BLaER1 (cell line): ENCODE results near the gene SRRD.

Source experiments
- H3K27ac ChIP-seq: shearing (Covaris generic); formaldehyde crosslinking; 2 replicates; pipeline ENCODE4 v1.8.1; 2022
- H3K27me3 ChIP-seq: shearing (Covaris generic); formaldehyde crosslinking; 2 replicates; pipeline ENCODE4 v1.8.1; 2022
- H3K36me3 ChIP-seq: shearing (Covaris generic); formaldehyde crosslinking; 2 replicates; pipeline ENCODE4 v1.8.1; 2022
- H3K4me1 ChIP-seq: shearing (Covaris generic); formaldehyde crosslinking; 2 replicates; pipeline ENCODE4 v1.8.1; 2022
- H3K4me2 ChIP-seq: shearing (Covaris generic); formaldehyde crosslinking; 2 replicates; pipeline ENCODE4 v1.8.1; 2022
- H3K4me3 ChIP-seq: shearing (Covaris generic); formaldehyde crosslinking; 2 replicates; pipeline ENCODE4 v1.8.1; 2022
- H3K9ac ChIP-seq: shearing (Covaris generic); formaldehyde crosslinking; 2 replicates; pipeline ENCODE4 v1.8.1; 2022
- H3K9me3 ChIP-seq: shearing (Covaris generic); formaldehyde crosslinking; 2 replicates; pipeline ENCODE4 v1.8.1; 2022
- H4K20me1 ChIP-seq: shearing (Covaris generic); formaldehyde crosslinking; 2 replicates; pipeline ENCODE4 v1.8.1; 2022
- Cebpa-rat ChIP-seq: shearing (Covaris generic); IDR thresholded peaks from 2 replicates; pipeline ENCODE4 v1.8.1; 2022

Gene SRRD

DNA sequence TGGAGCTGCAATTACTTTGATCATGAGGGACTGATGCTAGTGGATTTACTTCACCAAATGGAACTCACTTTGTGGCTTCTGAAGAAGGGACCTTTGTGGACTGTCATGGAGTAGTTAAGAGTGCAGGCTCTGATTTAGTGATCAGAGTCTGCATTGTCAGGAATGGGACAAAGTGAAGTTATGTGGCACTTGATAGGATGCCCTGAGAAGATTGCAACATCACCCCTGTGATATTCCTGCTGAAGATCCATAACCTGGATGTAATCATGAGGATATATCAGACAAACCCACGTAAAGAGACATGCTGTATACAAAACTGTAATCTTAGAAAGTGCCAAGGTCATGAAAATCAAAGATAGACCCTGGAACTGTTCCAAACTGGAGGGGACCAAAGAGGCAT is 30.2 kb downstream of the SRRD start:
- peaks cover 11% of the 10 kb centered on the region; the same call in 1 of the 2 replicates for H4K20me1 ChIP-seq
- no peaks in the 10 kb centered on the region for H3K9me3 ChIP-seq
- H3K4me1 ChIP-seq: peaks cover 34% of the 10 kb centered on the region
- peak overlapping the region; percentile 84; the same call in 1 of the 2 replicates for H3K9ac ChIP-seq
- peak overlapping the region; percentile 94 for H3K4me2 ChIP-seq
- H3K36me3 ChIP-seq: peaks cover 24% of the 10 kb centered on the region
- no peak overlapping the region for H3K27ac ChIP-seq
- TF ChIP-seq Cebpa-rat: 0 out of 2 replicates have a peak, but pooled peaks have one; percentile 18
- no peaks in the 10 kb centered on the region for H3K27me3 ChIP-seq
- H3K4me3 ChIP-seq: 0 out of 2 replicates have a peak overlapping the region, but pooled peaks have one; percentile 89

DNA sequence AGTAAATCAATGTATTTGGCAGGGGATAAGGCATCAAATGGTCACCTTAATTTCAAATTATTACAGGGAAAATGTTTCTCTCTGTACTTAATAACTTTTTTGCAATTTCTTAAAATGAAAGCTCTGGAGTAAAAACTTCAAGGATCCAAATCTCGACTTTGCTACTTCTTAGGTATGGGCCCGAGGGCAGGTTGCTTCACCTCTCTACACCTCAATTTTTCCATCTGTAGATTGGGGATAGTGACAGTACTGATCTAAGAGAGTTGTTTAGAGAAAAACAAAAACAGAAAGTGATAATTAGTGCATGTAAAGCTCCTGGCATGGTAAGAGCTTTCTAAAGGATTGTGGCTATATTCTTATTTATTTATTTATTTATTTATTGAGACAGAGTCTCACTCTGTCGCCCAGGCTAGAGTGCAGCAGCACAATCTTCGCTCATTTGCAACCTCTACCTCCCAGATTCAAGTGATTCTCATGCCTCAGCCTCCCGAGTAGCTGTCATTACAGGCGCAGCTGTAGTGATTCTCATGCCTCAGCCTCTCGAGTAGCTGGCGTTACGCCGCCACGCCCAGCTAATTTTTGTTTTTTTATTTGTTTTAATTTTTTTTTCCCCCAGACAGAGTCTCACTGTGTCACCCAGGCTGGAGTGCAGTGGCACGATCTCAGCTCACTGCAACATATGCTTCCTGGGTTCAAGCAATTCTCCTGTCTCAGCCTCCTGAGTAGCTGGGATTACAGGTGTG is 30.9 kb downstream of the SRRD start:
- peaks cover 16% of the 10 kb centered on the region for H3K36me3 ChIP-seq
- no peak overlapping the region for H3K4me3 ChIP-seq
- H3K27me3 ChIP-seq: no peaks in the 10 kb centered on the region
- no peak for TF ChIP-seq Cebpa-rat
- H3K27ac ChIP-seq: no peak overlapping the region
- no peak overlapping the region for H3K9ac ChIP-seq
- peaks cover 34% of the 10 kb centered on the region for H3K4me1 ChIP-seq
- H3K9me3 ChIP-seq: no peaks in the 10 kb centered on the region
- H4K20me1 ChIP-seq: peaks cover 11% of the 10 kb centered on the region; the same call in 1 of the 2 replicates
- H3K4me2 ChIP-seq: no peak overlapping the region; the same call in 1 of the 2 replicates

DNA sequence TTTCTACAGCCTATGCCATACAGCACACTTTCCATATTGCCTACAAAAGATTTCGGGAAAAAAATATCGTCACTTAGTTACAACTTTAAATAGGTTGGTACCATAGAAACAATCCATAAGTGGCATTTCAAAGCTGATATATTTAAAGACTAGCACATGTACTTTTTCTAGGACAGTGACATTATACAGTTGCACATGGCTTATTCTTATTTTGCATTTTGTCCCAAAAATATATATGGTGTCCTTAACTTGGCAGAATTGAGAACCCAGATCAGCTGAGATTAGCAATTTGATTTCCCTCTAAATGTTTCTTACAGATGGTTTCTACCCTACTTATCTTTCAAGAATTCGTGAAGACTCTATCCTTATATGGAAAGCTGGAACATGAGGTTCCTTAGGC is 32.3 kb downstream of the SRRD start:
- no peak for TF ChIP-seq Cebpa-rat
- H3K27me3 ChIP-seq: no peaks in the 10 kb centered on the region
- no peak overlapping the region for H3K4me3 ChIP-seq
- peaks cover 3% of the 10 kb centered on the region; the same call in 1 of the 2 replicates for H3K36me3 ChIP-seq
- no peak overlapping the region for H3K27ac ChIP-seq
- H3K9me3 ChIP-seq: no peaks in the 10 kb centered on the region
- H3K9ac ChIP-seq: 0 out of 2 replicates have a peak overlapping the region, but pooled peaks have one; percentile 16
- H3K4me1 ChIP-seq: peaks cover 26% of the 10 kb centered on the region
- H4K20me1 ChIP-seq: peaks cover 11% of the 10 kb centered on the region; the same call in 1 of the 2 replicates
- no peak overlapping the region for H3K4me2 ChIP-seq

DNA sequence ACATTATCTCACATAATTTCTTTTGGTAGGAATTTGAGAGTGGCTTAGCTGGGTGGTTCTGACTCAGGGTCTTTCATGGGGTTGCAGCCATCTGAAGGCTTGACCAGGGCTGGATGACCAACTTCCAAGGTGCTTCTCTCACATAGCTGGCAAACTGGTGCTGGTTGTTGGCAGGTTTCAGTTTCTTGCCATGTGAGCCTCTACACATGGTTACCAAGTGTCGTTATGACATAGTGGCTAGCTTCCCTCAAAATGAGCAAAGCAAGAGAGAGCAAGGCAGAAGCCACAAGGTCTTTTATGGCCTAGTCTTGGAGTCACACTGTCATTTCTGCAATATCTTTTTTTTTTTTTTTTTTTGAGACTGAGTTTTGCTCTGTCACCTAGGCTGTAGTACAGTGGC is 32.8 kb downstream of the SRRD start:
- peaks cover 6% of the 10 kb centered on the region; the same call in 1 of the 2 replicates for H4K20me1 ChIP-seq
- no peak overlapping the region for H3K4me3 ChIP-seq
- H3K27me3 ChIP-seq: no peaks in the 10 kb centered on the region
- H3K27ac ChIP-seq: no peak overlapping the region
- H3K36me3 ChIP-seq: peaks cover 2% of the 10 kb centered on the region; the same call in 1 of the 2 replicates
- H3K9ac ChIP-seq: no peak overlapping the region
- TF ChIP-seq Cebpa-rat: no peak
- no peak overlapping the region for H3K4me2 ChIP-seq
- H3K9me3 ChIP-seq: no peaks in the 10 kb centered on the region
- H3K4me1 ChIP-seq: peaks cover 20% of the 10 kb centered on the region

- peaks cover 11% of the 10 kb centered on the region for H3K36me3 ChIP-seq
- H3K9ac ChIP-seq: no peak overlapping the region
- no peak overlapping the region for H3K27ac ChIP-seq
- peak; percentile 90 for TF ChIP-seq Cebpa-rat
- H3K9me3 ChIP-seq: no peaks in the 10 kb centered on the region
- H3K4me2 ChIP-seq: no peak overlapping the region
- no peak overlapping the region for H3K4me3 ChIP-seq
- H3K4me1 ChIP-seq: peaks cover 18% of the 10 kb centered on the region
- H3K27me3 ChIP-seq: no peaks in the 10 kb centered on the region
- no peaks in the 10 kb centered on the region for H4K20me1 ChIP-seq
Measured at GRCh38 chr22:26517429-26517828, 33.8 kb downstream of the SRRD start.

- peaks cover 4% of the 10 kb centered on the region; the same call in 1 of the 2 replicates for H3K4me1 ChIP-seq
- TF ChIP-seq Cebpa-rat: no peak
Measured at GRCh38 chr22:26522012-26522411, 38.3 kb downstream of the SRRD start.

GRCh38 chr22:26522592-26522991 is 38.9 kb downstream of the SRRD start:
- Histone ChIP-seq H3K4me3 (no peak overlapping the region), H3K9ac (no peak overlapping the region), H4K20me1 (no peaks in the 10 kb centered on the region), H3K27me3 (no peaks in the 10 kb centered on the region), H3K36me3 (peaks cover 61% of the 10 kb centered on the region), H3K4me1 (peaks cover 10% of the 10 kb centered on the region), H3K4me2 (no peak overlapping the region), H3K27ac (no peak overlapping the region), H3K9me3 (no peaks in the 10 kb centered on the region)
- no peak for TF ChIP-seq Cebpa-rat

More at GRCh38 chr22:26522012-26522411, 38.3 kb downstream of the SRRD start:
- no peak overlapping the region for H3K9ac ChIP-seq
- no peaks in the 10 kb centered on the region for H4K20me1 ChIP-seq
- peaks cover 56% of the 10 kb centered on the region for H3K36me3 ChIP-seq
- no peak overlapping the region for H3K4me2 ChIP-seq
- H3K4me3 ChIP-seq: no peak overlapping the region
- H3K27me3 ChIP-seq: no peaks in the 10 kb centered on the region
- no peak overlapping the region for H3K27ac ChIP-seq
- no peaks in the 10 kb centered on the region for H3K9me3 ChIP-seq

DNA sequence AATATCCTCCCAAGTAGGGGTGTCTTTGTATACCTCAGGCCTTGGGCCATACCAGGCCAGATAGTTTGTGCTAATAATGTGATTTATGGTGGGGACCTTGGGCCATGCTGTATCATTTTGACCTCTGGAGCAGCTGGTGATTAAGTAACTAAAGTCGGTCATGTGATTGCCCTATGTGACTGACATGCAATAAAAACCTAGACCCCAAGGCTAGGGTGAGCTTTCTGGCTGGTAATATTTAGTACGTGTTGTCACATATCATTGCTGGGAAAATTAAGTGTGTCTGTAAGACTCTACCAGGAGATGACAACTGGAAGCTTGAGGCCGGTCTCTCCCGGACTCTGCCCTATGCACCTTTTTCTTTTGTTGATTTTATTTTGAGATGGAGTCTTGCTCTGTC is 41.2 kb downstream of the SRRD start:
- no peaks in the 10 kb centered on the region for H3K9me3 ChIP-seq
- H3K4me1 ChIP-seq: peaks cover 22% of the 10 kb centered on the region
- no peak overlapping the region for H3K9ac ChIP-seq
- no peak overlapping the region for H3K27ac ChIP-seq
- H3K4me3 ChIP-seq: no peak overlapping the region
- TF ChIP-seq Cebpa-rat: no peak
- H3K4me2 ChIP-seq: no peak overlapping the region
- H3K36me3 ChIP-seq: peaks cover 84% of the 10 kb centered on the region
- H3K27me3 ChIP-seq: no peaks in the 10 kb centered on the region
- no peaks in the 10 kb centered on the region for H4K20me1 ChIP-seq

GRCh38 chr22:26525946-26526564 is 42.4 kb downstream of the SRRD start:
- TF ChIP-seq Cebpa-rat: no peak
- Histone ChIP-seq H3K9me3 (no peaks in the 10 kb centered on the region), H3K9ac (no peak overlapping the region), H3K27ac (no peak overlapping the region), H3K27me3 (no peaks in the 10 kb centered on the region), H4K20me1 (no peaks in the 10 kb centered on the region), H3K4me1 (peaks cover 22% of the 10 kb centered on the region), H3K4me2 (no peak overlapping the region), H3K4me3 (no peak overlapping the region), H3K36me3 (peaks cover 96% of the 10 kb centered on the region)

DNA sequence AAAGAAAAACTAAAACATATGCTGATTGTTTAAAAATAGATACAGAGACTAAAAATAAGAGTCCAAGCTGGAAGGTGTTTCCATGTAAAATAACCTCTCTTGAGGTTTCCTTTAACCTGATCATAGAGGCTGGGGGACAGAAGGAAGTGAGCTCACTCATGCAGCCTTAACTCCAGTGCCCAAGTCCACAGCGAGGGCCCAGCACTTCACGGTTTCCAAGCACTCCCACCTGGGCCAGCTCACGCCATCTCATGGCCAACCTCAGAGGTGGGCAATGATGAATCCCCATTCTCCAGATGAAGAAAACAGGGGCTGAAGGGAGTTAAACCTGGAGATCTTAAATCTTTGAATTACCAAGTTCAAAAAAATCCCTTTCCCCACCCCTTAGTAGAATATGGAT is 43.5 kb downstream of the SRRD start:
- no peak for TF ChIP-seq Cebpa-rat
- Histone ChIP-seq H3K4me2 (peak overlapping the region; percentile 55), H3K36me3 (peaks cover 99% of the 10 kb centered on the region)

More for the DNA sequence above, 43.5 kb downstream of the SRRD start:
- Histone ChIP-seq H3K9me3 (no peaks in the 10 kb centered on the region), H3K4me1 (peaks cover 22% of the 10 kb centered on the region), H3K4me3 (no peak overlapping the region), H3K9ac (no peak overlapping the region), H4K20me1 (no peaks in the 10 kb centered on the region), H3K27ac (no peak overlapping the region), H3K27me3 (no peaks in the 10 kb centered on the region)
